NOMO-1 treated with dmso at 0.1 percent for 144 hours (cell line): ENCODE measurements around the gene KPNA5.
"Not testable (repeated sequence)": the region's sequence is repeated elsewhere in the genome, so short reads cannot be mapped to it uniquely, and the experiment has no call there.

Experiments used
- DNase-seq: peaks from one replicate; lab custom pipeline; 2025; ENCODE audit not compliant: unreplicated experiment; lab: John Stamatoyannopoulos, UW

Gene KPNA5

DNA sequence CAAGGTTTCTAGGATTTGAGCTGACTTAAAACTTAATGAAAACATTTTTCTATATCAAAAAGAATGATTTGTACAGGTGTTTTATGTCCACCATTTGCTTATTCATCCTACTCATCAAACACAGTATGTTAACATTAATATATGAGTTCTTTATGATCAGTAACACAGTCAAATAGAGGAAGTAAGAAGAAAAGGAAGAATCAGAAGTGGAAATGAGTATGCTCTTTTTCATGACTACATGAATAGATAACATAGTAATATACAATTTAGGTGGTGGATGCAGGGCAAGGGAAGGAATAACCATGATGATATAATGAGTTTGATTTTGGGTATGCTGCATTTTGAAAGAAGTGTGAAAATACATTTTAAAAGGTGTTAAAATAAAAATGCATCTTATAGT lies 16.5 kb downstream of the KPNA5 start:
- no peak for DNase-seq

DNA sequence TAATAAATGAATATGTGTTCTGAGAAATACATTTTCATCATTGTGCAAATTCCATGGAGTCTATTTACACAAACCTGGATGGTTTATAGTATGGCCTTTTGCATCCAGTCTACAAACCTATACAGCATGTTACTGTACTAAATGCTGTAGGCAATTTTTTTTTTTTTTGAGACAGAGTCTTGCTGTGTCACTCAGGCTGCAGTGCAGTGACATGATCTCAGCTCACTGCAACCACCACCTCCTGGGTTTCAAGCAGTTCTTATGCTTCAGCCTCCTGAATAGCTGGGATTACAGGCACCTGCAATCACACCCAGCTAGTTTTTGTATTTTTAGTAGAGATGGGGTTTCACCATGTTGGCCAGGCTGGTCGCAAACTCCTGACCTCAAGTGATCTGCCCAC lies 22.9 kb downstream of the KPNA5 start:
- DNase-seq: not testable (repeated sequence)

DNA sequence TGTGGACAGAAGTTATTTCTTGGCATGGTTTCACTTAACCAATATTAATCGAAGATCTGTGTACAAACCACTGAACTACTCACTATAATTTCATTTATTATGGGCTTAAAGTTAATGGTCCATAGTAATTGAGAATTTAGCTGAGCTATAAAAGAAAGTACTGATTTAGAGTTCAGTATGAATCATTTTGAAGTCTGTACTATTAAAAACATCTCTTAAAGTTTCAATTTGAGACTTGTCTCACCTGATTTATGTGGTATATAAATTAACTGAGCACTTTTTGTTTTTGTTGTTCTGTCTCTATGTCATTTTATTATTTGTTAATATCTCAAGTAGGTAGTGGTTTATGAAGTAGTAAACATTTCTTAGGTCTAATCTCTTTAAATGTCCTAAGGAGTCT lies 24.9 kb downstream of the KPNA5 start:
- no peak for DNase-seq

DNA sequence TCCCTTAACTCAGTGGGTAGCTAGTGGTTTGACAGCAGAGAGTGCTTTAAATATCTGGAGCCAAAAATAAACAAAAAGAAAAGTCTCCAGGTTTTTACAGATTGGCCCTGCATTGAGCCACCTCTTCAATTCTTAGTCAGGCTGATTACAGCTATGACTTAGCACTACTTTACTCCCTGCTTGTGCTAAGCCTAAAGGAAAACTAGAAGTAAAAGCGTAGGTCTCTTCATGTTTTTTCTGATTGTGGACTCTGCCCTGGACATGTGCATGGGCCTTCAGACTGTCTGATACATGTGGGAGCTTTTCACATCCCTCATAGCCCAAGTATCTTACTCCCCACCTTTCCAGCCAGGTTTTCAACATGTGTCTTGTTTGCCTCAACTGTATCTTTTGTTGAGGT lies 33.3 kb downstream of the KPNA5 start:
- DNase-seq: no peak

DNA sequence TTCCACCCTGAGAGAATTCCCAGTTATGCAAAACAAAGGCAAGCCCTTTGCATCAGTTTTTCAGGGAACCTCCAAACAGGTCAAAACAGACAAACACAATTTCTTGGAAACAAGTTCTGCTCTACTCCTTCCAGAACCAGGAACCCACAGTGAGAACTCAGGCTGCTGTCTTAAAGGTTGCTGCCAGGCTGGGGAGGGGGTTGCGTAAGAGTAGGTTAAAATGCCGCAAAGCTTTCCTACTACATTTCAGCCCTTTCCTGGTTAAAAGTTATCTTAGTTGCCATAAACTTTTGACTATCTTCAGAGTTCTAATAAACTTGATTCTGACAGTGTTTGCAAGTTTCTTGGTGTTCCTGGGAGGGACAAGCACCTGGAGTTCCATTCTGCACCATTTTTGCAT lies 33.8 kb downstream of the KPNA5 start:
- DNase-seq: no peak

DNA sequence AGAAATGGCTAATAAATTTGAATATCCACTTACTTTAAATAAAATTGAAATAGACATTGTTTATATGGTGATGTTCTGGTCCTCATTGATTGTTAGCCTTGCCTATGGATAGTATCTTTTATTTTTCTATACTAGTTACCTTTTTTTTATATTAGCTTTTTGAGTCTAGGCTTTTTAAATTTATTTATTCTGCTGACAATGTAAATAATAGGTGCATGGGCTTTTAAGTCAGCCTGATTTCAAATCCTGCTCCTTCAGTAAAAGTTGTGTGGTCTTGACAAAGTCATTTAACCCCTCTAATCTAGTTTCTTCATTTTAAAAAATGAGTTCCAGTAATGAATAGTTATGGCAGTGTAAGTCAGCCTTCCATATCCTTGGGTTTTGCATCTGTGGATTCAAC lies 45.9 kb downstream of the KPNA5 start:
- DNase-seq: no peak

DNA sequence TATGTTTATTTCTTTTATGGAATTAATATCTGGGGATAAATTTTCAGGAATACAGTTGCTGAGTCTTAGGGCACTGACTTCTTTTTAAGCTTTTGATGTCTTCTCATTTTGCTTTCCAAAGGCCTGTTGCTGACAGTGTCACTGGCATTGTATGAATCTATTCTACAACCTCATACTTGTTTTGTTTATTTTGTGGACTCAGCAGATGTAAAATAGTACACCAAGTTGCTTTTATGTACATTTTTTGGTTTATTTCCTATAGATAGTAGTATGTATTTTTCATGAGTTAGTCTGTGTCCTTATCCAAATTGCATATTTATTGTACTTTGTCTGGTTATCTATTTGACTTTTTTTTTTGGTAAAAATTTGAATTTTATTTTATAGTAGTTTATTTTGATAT lies 49.5 kb downstream of the KPNA5 start:
- DNase-seq: no peak

DNA sequence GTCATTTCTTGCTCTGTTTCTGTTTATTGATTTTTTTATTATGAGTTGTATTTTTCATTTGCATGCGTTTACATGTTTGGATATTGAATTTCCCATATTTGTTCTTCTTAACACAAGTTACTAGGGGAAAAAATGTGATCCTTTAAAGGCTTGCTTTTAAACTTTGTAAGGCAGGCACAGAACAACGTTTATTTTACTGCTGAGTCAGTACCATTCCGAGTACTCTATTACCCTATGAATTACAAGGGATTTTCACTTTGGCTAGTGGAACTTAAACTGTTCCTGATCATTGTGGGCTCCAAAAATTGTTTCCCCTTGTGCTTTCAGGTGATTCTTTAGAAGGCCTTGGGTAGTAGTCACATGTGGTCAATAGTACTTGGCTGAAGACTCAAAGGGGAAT lies 56.0 kb downstream of the KPNA5 start:
- no peak for DNase-seq

DNA sequence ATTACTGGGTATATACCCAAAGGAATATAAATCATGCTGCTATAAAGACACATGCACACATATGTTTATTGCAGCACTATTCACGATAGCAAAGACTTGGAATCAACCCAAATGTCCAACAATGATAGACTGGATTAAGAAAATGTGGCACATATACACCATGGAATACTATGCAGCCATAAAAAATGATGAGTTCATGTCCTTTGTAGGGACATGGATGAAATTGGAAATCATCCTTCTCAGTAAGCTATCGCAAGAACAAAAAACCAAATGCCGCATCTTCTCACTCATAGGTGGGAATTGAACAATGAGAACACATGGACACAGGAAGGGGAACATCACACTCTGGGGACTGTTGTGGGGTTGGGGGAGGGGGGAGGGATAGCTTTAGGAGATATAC lies 59.5 kb downstream of the KPNA5 start:
- DNase-seq: not testable (repeated sequence)

DNA sequence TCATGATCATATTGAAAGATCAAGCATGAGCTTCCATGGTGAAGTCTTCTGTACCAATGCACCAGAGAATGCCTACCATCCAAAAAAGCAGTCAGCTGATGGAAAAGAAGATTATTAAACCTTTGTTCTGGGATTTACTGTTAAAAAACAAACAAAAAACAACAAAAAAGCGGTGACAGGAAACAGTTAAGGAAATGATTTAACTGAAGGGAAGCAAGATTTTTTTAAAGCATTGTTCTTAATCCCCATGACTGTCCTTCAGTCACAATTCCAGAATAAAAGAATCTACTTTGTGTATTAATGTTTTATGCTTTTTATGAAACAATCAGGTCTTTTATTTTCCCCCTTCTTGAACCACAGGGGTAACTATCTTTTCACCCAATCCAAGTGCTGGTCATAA lies 60.6 kb downstream of the KPNA5 start:
- DNase-seq: no peak

DNA sequence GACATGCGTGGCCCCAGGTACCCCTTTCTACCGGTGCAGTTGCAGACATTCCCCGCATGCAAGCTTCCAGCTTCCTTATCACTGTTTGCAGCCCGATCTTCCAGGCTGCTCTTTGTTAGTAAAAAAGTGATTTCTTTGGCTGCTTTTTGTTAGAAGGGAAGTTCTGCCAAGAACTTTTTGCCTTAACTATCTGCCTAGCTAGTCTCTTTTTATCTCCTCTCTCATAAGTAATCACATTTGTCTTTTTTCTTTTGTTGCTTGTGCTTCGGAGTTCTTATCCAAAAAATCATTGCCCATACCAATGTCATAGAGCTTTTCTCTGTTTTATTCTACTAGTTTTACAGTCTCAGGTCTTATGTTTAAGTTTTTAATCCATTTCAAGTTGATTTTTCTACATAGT lies 64.2 kb downstream of the KPNA5 start:
- DNase-seq: no peak

DNA sequence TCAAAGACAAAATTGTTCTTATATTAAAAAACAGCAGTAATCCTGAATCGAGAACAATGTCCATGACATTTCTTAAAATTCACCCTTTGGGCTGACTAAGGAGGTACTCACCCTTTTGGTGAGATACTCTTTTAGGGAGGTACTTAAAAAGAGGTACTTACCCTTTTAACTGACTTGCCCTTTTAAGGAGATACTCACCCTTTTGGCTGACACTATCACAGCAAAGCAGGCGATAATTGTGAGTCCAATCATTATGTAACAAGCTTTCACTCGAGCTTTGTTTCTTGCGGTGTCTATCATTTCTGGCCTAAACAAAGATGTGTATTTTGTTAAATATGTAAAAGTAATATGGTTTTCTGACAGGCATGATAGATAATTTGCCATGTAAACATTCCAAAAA lies 80.8 kb downstream of the KPNA5 start:
- no peak for DNase-seq

DNA sequence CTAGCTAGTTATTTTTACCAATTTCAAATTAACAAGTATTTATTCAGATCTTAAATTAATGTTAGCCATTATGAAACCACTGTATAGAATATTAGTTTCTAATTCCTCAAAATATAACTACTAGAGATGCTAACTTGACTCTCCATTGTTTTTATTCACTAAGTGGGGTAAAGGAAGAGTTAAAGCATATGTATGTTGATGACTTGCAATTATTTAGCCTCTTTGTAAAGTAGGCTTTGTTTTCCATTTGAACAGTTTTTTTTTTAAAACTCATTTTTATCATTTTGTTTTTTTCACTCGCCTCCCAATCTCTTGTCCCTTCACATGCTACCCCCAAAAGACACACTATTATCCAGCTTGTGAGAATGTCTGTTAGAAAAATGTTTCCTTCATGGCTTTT lies 81.2 kb downstream of the KPNA5 start:
- DNase-seq: no peak

DNA sequence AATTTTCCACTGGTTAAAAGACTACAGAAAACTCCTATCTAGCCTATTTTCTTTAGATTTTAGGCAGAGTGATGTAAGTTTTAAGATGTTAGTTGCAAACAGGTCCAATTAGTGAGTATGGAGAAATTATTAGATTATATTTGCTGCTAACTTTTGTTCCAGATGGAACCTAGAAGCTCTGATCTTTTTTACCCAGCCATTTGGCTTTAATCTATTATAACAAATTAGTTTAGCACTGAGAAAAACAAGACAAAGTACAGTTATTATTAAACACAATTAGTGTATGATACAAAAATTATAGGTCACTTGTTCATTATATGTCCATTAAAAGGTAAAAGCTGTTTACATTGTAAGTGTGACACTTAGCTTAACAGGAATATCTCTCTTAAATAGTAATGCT lies 82.0 kb downstream of the KPNA5 start:
- DNase-seq: no peak

DNA sequence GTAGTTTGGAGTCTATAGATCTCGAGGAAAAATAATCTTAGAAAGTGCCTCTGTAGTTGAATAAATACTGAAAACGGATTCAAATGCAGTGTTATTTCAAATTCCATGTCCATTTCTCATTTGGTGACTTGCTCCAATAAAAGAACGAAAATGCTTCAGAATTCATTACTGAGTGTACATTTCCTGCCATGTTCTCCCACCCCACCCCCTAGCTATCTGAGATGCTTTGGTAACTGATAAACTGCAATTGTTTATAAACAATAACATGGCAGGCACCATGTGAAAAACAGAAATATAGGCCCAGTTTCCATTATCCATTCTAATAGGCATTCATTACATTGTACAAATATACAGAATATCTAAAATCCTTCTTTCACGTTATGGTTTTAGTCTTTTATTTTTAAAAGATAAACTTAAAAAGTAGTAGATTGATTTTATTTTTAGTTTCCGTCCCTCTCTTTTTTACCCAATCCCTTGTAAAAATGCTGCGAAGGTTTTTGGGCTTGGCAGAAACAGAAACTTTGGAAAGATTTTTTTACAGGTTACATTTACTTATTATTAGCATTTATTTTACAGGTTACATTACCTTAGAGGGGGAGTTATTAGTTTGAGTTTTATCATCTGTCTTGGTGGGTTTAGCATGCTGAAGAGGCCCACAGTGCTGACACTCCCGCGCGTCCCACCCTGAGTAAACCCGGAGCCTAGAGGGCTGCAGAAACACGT lies 83.1 kb downstream of the KPNA5 start:
- no peak for DNase-seq

DNA sequence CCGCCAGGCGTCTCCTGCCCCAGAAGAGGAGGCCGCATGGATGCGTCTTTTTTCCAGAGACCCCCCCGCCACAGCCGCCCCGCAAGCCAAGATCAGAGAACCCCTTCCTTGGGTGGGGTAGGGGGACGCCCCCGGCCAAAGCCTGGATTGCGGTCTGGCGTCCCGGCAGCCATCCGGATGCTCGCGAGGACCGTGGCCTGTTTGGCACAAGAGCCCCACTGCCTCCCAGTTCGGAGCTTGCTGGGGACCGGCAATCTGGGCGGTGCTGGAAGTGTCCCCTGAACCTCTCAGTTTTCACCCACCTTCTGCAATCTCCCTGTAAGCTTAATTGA lies 83.6 kb downstream of the KPNA5 start:
- DNase-seq: no peak

DNA sequence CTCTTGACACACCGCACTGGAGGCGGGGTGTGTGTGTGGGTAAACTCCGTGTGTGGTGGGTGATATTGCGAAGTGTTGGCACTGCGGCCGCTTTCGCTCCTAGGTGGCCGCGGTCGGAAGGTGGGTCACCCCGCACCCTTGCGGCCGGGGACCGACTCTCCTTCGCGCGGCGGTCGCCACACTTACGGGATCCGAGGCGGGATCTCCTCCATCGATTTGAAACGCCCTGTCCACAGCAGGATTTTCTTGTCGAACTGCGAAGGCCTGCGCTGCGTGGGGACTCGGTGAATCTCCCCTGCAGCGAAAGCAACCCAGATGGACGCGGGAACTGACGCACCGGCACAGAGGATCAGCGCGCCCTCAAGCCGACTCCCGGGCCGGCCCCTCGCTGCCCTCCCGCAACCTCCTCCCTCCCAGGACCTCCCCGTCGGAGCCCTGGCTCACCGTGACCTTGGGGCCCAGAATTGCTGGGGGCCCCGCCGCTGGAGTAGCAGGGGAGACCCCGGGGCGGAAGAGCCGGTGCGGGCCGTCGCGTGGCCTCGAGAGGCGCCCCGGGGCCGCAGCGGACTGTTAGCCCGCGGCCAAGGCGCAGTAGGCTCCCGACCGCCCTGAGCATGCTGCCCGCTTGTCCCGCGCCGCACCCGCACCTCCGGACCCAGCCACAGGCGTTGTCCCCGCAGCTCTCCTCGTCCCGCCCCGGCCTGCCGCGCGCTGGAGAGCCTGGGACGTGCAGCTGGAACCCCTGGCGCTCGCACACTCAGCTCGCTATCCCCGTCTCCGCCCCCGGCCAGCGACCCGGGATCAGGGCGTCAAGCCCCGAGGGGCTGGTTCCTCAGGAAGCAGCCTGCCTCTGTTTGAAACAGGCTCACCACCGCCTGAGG lies 84.2 kb downstream of the KPNA5 start, which contains the start of gene FAM162B:
FAM162B (minus strand) TSS at position 759 of the 881 bp plus-strand sequence; CDS start at position 616, 143 bp downstream.
- no peak for DNase-seq

DNA sequence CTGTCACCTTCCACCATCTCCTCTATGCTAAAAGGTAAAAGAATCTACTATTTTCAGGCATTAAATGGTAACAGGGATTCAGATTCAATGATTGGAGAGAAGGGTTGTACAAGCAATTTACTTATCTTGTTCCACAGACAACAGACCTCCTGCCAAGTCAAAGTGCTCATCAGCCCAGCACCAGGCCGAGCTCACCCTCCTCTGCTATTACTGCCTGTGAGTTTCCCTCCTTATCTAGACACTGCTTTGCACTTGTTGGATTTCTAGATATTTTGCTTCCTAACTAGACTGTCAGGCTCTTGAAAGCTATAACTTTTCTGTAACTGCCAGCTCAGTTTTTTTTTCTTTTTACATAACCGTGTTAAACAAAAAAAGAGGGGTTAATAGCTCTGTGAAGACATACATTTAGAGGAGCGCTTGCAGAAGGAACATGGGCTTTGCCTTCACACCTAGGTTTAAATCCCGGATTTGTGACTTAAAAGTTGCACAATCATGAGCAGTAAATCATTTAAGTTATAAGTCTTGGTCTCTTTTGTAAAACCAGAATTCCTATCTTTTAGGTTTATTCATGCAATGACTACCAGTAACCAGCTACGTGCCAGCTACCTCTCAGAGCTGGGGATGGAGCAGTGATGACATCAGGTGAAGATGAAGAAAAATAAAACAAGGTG lies 85.6 kb downstream of the KPNA5 start:
- DNase-seq: no peak

DNA sequence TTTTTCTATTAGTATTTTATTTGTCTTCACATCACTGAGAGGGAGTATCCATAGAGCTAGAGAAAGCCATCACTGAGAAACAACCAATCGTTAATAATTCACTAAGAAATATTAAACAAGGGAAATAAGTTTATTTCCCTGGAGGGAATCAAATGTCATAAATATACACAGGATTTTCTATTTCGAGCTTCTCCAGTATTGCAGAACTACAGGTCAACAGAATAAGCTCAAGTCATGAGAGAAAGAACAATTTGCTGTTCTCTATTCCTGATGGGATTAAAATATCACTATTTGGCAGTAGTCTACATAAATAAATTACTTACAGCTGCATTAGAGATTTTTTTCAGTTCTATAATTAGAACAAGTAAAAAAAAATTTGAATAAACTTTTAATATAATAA lies 86.7 kb downstream of the KPNA5 start:
- no peak for DNase-seq

DNA sequence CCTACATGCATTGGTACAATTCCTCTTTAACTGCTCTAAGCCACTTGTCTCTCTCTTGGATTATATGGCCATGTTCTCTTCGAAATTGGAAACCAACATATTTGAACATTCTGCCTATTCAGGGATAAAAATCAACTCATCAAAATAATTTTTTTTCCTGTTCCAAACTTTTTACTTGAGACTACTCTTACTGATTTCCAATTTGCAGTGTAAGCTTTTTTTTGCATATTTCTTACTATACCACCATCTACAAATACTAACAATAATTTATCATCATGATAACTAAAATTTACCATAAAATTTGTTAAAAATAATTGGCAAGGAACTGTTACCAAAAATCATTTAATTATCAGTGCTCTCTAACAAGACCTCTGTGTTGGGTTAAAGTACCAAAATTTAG lies 91.4 kb downstream of the KPNA5 start:
- no peak for DNase-seq

DNA sequence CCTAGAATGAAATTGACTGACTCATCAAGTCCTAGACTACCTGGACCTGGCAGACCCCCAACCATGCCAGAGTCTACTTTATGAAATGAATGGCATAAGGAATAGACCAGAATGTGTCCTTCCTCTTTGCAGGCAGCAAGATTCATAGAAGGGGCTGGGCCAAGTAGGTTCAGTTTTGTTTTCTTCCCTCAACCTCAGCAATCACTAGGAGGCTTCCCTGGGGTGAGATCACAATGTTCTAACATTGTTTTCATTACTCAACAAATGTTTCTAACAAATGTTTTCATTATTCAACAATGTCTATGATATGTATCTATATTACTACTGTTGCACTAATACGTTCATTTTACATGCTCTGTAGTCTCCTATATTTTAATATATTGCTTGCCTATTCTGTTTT lies 92.9 kb downstream of the KPNA5 start:
- DNase-seq: no peak

DNA sequence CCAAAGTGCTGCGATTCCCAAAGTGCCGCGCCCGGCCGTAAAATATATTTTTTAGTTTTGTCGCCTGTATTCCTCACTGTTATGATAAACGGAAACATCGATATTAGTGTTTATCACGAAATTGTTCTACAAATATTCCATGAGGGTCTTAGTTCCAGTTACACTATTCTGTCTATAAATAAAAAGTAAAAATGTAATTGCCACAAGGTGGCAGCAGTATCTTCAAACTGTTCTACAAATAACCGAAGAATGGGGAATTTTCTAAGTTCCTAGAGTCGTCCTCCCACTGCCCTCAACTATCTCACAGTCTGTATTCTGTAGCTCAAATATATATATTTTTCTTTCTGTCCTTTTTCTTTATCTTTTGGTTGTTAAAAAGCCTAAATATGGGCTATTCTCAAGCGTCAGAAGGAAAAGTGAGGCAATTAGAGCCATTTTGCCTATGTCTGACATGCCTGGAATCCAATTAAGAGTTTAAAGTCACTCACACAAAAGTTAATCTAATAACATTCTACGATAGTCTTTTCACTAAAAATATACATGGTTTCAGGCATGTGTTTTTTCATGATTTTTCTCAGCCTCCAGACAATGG lies 98.7 kb downstream of the KPNA5 start:
- no peak for DNase-seq
